Kidney (tissue), 14 donors: ENCODE results near the gene BNC2. TPM values are rescaled to one million over a fixed set of nuclear protein-coding genes. Genes with fewer than 3 reads are reported as not detected.
A peak's percentile ranks its signal among the peaks of the same experiment; 100 is the strongest.

Experiments
- DNase-seq, 5 donors: peaks; one replicate each; pipeline ENCODE4 v3.0.0-alpha.2; 2013 to 2020
- FAIRE-seq: peaks from 2 replicates; lab custom pipeline; 2012; peaks lifted over from hg19 to GRCh38; lab: Jason Lieb, UNC
- H3K27ac ChIP-seq, 2 donors: one replicate each; pipeline ENCODE4 v1.7.0; 2013; ENCODE audit warnings: low read depth in 2 of 2, low read length in 2 of 2, inconsistent platforms in 1 of 2
- H3K27me3 ChIP-seq: one replicate; pipeline ENCODE4 v1.7.1; 2013; ENCODE audit warnings: low read length, inconsistent platforms; ENCODE audit not compliant: control insufficient read depth, insufficient read depth
- H3K36me3 ChIP-seq, 3 donors: one replicate each; pipeline versions ENCODE4 v1.7.0 to v1.7.1; 2013; ENCODE audit warnings: low read length in 3 of 3, control low read depth in 1 of 3, inconsistent platforms in 1 of 3; ENCODE audit not compliant: insufficient read depth in 3 of 3, control insufficient read depth in 2 of 3
- H3K4me1 ChIP-seq, 3 donors: one replicate each; pipeline versions ENCODE4 v1.7.0 to v1.7.1; 2013; ENCODE audit warnings: low read length in 3 of 3, inconsistent platforms in 1 of 3, low read depth in 1 of 3; ENCODE audit not compliant: control insufficient read depth in 2 of 3, insufficient read depth in 2 of 3
- H3K4me3 ChIP-seq, 3 donors: one replicate each; pipeline versions ENCODE4 v1.7.0 to v1.8.1; 2013; ENCODE audit warnings: low read length in 3 of 3, control low read depth in 1 of 3, inconsistent platforms in 1 of 3
- H3K9ac ChIP-seq, 3 donors: one replicate each; pipeline versions ENCODE4 v1.7.0 to v1.7.1; 2013; ENCODE audit warnings: low read length in 3 of 3, control low read depth in 1 of 3, inconsistent platforms in 1 of 3
- H3K9me3 ChIP-seq, 3 donors: one replicate each; pipeline versions ENCODE4 v1.7.0 to v1.7.1; 2013; ENCODE audit warnings: low read length in 3 of 3, control low read depth in 1 of 3, inconsistent platforms in 1 of 3; ENCODE audit not compliant: control insufficient read depth in 2 of 3, insufficient read depth in 1 of 3
- intact Hi-C: fragments of 100-400 bp; cut with DNase I; formaldehyde crosslinking; loops from one replicate; pipeline ENCODE4 v1.11.1; 2022
- polyA plus RNA-seq: library from polyadenylated mRNA; stranded (reverse); fragments of 350-450 nt; fragmentation: Illumina TruSeq; extraction: RNeasy Lipid Tissue Mini Kit (QIAGEN cat#74804); gene quantifications from one replicate; pipeline ENCODE4 v1.2.3, GENCODE V29; 2014; ENCODE audit warnings: low read depth, low replicate concordance; ENCODE audit not compliant: insufficient read depth
- total RNA-seq: library from RNA; stranded (reverse); fragmentation: NEBNext Ultra II Directional; extraction: Animal tissue kit (Norgen Biotek cat#: 25700); gene quantifications from one replicate; pipeline ENCODE4 v1.2.1, GENCODE V29; 2021
- TF ChIP-seq, protein P1 (sequence below): IDR thresholded peaks from 3 replicates; pipeline ENCODE4 v1.5.1; 2012; ENCODE audit warnings: mild to moderate bottlenecking, moderate library complexity, borderline replicate concordance; ENCODE audit not compliant: insufficient read depth; ENCODE audit errors: extremely low read depth
- donor health status: control.
- donor health status: control.
- donor health status: control.
- donor health status: control.
- donor health status: control.
- donor health status: DM: yes; HTN: yes; CAD: no.
- donor health status: Normal renal cell carcinoma (clear cell type).

The BNC2 gene
- total and polyA plus RNA-seq, 2 donors from 2014 or later: 5.4 to 37.9 TPM

- Histone ChIP-seq H3K36me3 (no peaks in the 10 kb centered on the region), H3K9ac (no peak overlapping the region), H3K4me1 (peaks cover 0 to under 1% (median 0%) of the 10 kb centered on the region in 3 donors), H3K27ac (no peak overlapping the region), H3K4me3 (no peak overlapping the region), H3K27me3 (no peaks in the 10 kb centered on the region), H3K9me3 (no peaks in the 10 kb centered on the region)
- TF ChIP-seq, protein P1, sequence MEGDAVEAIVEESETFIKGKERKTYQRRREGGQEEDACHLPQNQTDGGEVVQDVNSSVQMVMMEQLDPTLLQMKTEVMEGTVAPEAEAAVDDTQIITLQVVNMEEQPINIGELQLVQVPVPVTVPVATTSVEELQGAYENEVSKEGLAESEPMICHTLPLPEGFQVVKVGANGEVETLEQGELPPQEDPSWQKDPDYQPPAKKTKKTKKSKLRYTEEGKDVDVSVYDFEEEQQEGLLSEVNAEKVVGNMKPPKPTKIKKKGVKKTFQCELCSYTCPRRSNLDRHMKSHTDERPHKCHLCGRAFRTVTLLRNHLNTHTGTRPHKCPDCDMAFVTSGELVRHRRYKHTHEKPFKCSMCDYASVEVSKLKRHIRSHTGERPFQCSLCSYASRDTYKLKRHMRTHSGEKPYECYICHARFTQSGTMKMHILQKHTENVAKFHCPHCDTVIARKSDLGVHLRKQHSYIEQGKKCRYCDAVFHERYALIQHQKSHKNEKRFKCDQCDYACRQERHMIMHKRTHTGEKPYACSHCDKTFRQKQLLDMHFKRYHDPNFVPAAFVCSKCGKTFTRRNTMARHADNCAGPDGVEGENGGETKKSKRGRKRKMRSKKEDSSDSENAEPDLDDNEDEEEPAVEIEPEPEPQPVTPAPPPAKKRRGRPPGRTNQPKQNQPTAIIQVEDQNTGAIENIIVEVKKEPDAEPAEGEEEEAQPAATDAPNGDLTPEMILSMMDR: no peak
- intact Hi-C loops: no loop called here
- FAIRE-seq: no peak
- peak in 1 of 5 donors; percentile 38 for DNase-seq
Observed at GRCh38 chr9:16509997-16510396, 360.5 kb downstream of the BNC2 start.

DNA sequence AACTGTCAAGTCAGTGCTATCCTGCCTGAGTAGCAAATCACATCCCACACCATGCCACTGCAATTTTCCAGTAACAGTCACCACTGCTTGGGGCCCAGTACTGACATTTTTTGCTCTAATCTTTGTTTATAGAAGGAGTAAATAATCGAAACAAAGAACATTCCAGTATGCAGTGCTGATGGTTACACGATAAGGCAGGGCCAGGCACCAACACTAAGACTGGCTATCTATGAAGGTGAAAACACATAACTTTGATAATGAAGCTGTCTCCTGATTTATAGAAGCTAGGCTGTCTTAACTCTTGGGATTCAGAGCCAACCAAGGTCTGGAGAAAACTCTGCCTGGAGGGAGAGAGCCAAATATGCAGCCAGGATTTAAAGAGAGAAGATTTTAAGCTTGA lies 365.3 kb downstream of the BNC2 start:
- Histone ChIP-seq H3K36me3 (no peaks in the 10 kb centered on the region), H3K9me3 (no peaks in the 10 kb centered on the region), H3K9ac (no peak overlapping the region), H3K4me3 (no peak overlapping the region), H3K27ac (no peak overlapping the region), H3K27me3 (no peaks in the 10 kb centered on the region), H3K4me1 (no peaks in the 10 kb centered on the region)
- FAIRE-seq: no peak
- peak in 1 of 5 donors; percentile 59 for DNase-seq
- TF ChIP-seq, protein P1: no peak
- intact Hi-C loops: no loop called here

- Histone ChIP-seq H3K4me3 (no peak overlapping the region), H3K9ac (no peak overlapping the region), H3K27me3 (no peaks in the 10 kb centered on the region), H3K9me3 (no peaks in the 10 kb centered on the region), H3K27ac (no peak overlapping the region), H3K36me3 (no peaks in the 10 kb centered on the region), H3K4me1 (no peaks in the 10 kb centered on the region)
- FAIRE-seq: no peak
- intact Hi-C loops: no loop called here
- TF ChIP-seq, protein P1: no peak
- DNase-seq: no peak
Observed at GRCh38 chr9:16501726-16502125, 368.7 kb downstream of the BNC2 start.

DNA sequence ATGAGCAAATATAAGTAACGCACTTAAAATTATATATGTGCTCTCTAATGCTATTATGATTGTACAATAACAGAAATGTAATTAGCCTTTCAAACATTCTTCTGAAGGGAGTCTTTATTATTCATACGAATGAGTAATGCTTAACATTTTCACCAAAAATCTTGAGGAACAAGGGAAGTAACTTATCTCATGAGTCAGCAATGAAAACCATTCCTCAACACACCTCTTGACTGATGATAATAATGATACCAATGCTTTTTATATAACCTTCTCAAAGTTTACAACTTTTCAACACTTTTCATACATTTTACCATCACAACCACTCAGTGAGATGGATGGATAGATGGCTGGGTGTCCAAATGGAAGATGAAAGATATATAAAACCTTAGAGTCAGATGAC lies 369.3 kb downstream of the BNC2 start:
- FAIRE-seq: no peak
- TF ChIP-seq, protein P1: no peak
- intact Hi-C loops: no loop called here

More for the DNA sequence above, 369.3 kb downstream of the BNC2 start:
- Histone ChIP-seq H3K9me3 (no peaks in the 10 kb centered on the region), H3K27ac (no peak overlapping the region), H3K4me3 (no peak overlapping the region), H3K36me3 (no peaks in the 10 kb centered on the region), H3K9ac (no peak overlapping the region), H3K27me3 (no peaks in the 10 kb centered on the region), H3K4me1 (no peaks in the 10 kb centered on the region)
- no peak for DNase-seq
